Left hindlimb (tissue), 1 donor: ENCODE measurements around the gene FXYD5.
"Not testable (repeated sequence)": the region's sequence is repeated elsewhere in the genome, so short reads cannot be mapped to it uniquely, and the experiment has no call there.

Experiments
- DNase-seq: peaks from one replicate; pipeline ENCODE4 v3.0.0-alpha.2; 2018

Gene FXYD5

GRCh38 chr19:35140207-35140961, 14.2 kb upstream of the FXYD5 start:
- peak; percentile 38 for DNase-seq

GRCh38 chr19:35140962-35141836, 13.3 kb upstream of the FXYD5 start:
- DNase-seq = peak; percentile 93

GRCh38 chr19:35141837-35142605, 12.5 kb upstream of the FXYD5 start:
- peak; percentile 43 for DNase-seq

- DNase-seq = peak; percentile 65
Observed at GRCh38 chr19:35142606-35143230, 11.8 kb upstream of the FXYD5 start.

GRCh38 chr19:35143231-35143715, 11.3 kb upstream of the FXYD5 start, which contains the start of gene FXYD7:
FXYD7 (plus strand) TSS chr19:35143255; CDS start chr19:35143334, 79 bp downstream.
- peak; percentile 43 for DNase-seq

- DNase-seq = no peak
Observed at GRCh38 chr19:35143818-35144217, 10.7 kb upstream of the FXYD5 start.

GRCh38 chr19:35144259-35144599, 10.3 kb upstream of the FXYD5 start:
- no peak for DNase-seq

GRCh38 chr19:35144600-35145436, 9.7 kb upstream of the FXYD5 start:
- DNase-seq = no peak

GRCh38 chr19:35146746-35147459, 7.6 kb upstream of the FXYD5 start:
- DNase-seq = no peak

- DNase-seq = no peak
Observed at GRCh38 chr19:35149463-35149862, 5.1 kb upstream of the FXYD5 start.

GRCh38 chr19:35150445-35150844, 4.1 kb upstream of the FXYD5 start:
- DNase-seq = no peak

GRCh38 chr19:35151273-35152065, 3.1 kb upstream of the FXYD5 start:
- no peak for DNase-seq

- not testable (repeated sequence) for DNase-seq
Observed at GRCh38 chr19:35153129-35153522, 1.4 kb upstream of the FXYD5 start.

- no peak for DNase-seq
Observed at GRCh38 chr19:35153701-35154524, 622 bp upstream of the FXYD5 start.

- DNase-seq = no peak
Observed at GRCh38 chr19:35155441-35155840, 906 bp downstream of the FXYD5 start.

GRCh38 chr19:35155981-35156672, 1.6 kb downstream of the FXYD5 start:
- DNase-seq = no peak

GRCh38 chr19:35156673-35157014, 2.1 kb downstream of the FXYD5 start:
- DNase-seq = no peak

- DNase-seq = no peak
Observed at GRCh38 chr19:35157431-35157830, 2.9 kb downstream of the FXYD5 start.

- no peak for DNase-seq
Observed at GRCh38 chr19:35159606-35160005, 5.1 kb downstream of the FXYD5 start.
